Measurements from ENCODE around the gene NFE2L3. TPM values are rescaled to one million over a fixed set of nuclear protein-coding genes. Genes with fewer than 3 reads are reported as not detected.
A peak's percentile ranks its signal among the peaks of the same experiment; 100 is the strongest.

NFE2L3 gene
- total and polyA plus RNA-seq, 2 of the 4 experiments (the other 2 are of a cell fraction) = 28.0 to 43.2 TPM

GRCh38 chr7:26168458-26169023, 16.5 kb downstream of the NFE2L3 start:
- ATAC-seq (ENCODE audit: low read depth) (no peak), DNase-seq (no peak)
- Histone ChIP-seq H4K20me1 (ENCODE audit: insufficient read depth, low read length) (no peaks in the 10 kb centered on the region), H3K56ac (ENCODE audit: extremely low read depth, insufficient read depth, low read length) (no peak overlapping the region), H3K4me3 (ENCODE audit: insufficient read depth, low read depth, low read length) (no peak overlapping the region), H3K4ac (ENCODE audit: low read depth, low read length) (no peak overlapping the region), H2BK120ac (ENCODE audit: low read depth, low read length) (no peak overlapping the region), H2AFZ (replicated peaks; ENCODE audit: low read length, poor library complexity) (no peak overlapping the region), H2BK5ac (ENCODE audit: low read depth, low read length, poor library complexity, severe bottlenecking) (no peak overlapping the region), H3K4me1 (ENCODE audit: control insufficient read depth, insufficient read depth, low read length) (peaks cover 3% of the 10 kb centered on the region; the same call in 1 of the 2 replicates), H3K14ac (replicated peaks; ENCODE audit: low read depth, low read length) (no peak overlapping the region), H3K79me1 (ENCODE audit: low read depth in 1 of 2, low read length in 2 of 2) (peaks cover 3 to 14% of the 10 kb centered on the region in 2 experiments; a peak in 2 of 4 replicates), H2AK9ac (replicated peaks; ENCODE audit: low read depth, low read length, poor library complexity) (no peak overlapping the region), H2BK15ac (ENCODE audit: low read depth, low read length) (no peak overlapping the region), H4K91ac (ENCODE audit: insufficient read depth, low read depth, low read length) (no peak overlapping the region), H2BK20ac (ENCODE audit: low read depth, low read length) (no peak overlapping the region), H3K27me3 (ENCODE audit: control insufficient read depth, insufficient read depth, low read length) (no peaks in the 10 kb centered on the region), H3K9me3 (ENCODE audit: control insufficient read depth, insufficient read depth, low read length) (no peaks in the 10 kb centered on the region), H3K18ac (ENCODE audit: low read depth, low read length) (no peak overlapping the region), H3K4me2 (ENCODE audit: low read depth, low read length) (no peak overlapping the region), H2AK5ac (ENCODE audit: low read depth, low read length) (no peak overlapping the region), H3K9ac (ENCODE audit: low read depth, low read length) (no peak overlapping the region), H3K9me1 (ENCODE audit: insufficient read depth, low read length) (peaks cover 8% of the 10 kb centered on the region), H3K36me3 (ENCODE audit: control insufficient read depth, insufficient read depth, low read length) (no peaks in the 10 kb centered on the region), H3K27ac (ENCODE audit: insufficient read depth, low read length) (no peak overlapping the region), H3K23ac (ENCODE audit: low read depth, low read length) (no peak overlapping the region), H4K8ac (ENCODE audit: low read depth in 2 of 2, low read length in 2 of 2) (no peak overlapping the region), H4K5ac (ENCODE audit: low read depth, low read length) (no peak overlapping the region)
- CTCF ChIA-PET = no interaction called here
- dilution Hi-C loops (cut with HindIII; ENCODE audit: low sequenced_read_pairs, unreplicated experiment) = no loop called here
- BruUV-seq (replicated peaks) = no TSS peak
- POLR2A ChIA-PET (ENCODE audit: unreplicated experiment) = no interaction called here
- no peak for TF ChIP-seq MXI1 (IDR thresholded peaks at IDR 0.05; ENCODE audit: borderline replicate concordance, low read depth, low read length)
- TF ChIP-seq MAFK (IDR thresholded peaks at IDR 0.05; ENCODE audit: low read depth, low read length) = 0 out of 2 replicates have a peak, but pooled peaks have one; percentile 7
- intact Hi-C loops (cut with micrococcal nuclease) = no loop called here
- no CpG with 5 or more reads among the region's 6 CpGs for WGBS, 2 experiments (ENCODE audit: extremely low coverage in 2 of 2, insufficient read length in 1 of 2)
- in situ Hi-C loops (cut with MboI; ENCODE audit: low sequenced_read_pairs) = no loop called here
